Sigmoid colon (tissue), 4 donors: ENCODE measurements around the gene LRRC63.

Experiments used
- CTCF ChIP-seq, 4 experiments: fragments of 450-650 bp in 3 of 4; fragments of 200-600 bp in 1 of 4; IDR thresholded peaks; one replicate each; pipeline ENCODE4 v1.5.1; 2016 to 2019; ENCODE audit warnings: antibody characterized with exemption in 4 of 4, mild to moderate bottlenecking in 3 of 4, moderate library complexity in 2 of 4
- EP300 ChIP-seq, 4 donors: sonication (generic); formaldehyde crosslinking; IDR thresholded peaks; one replicate each; pipeline ENCODE4 v1.6.1; 2017; ENCODE audit warnings: antibody characterized with exemption in 4 of 4
- POLR2A ChIP-seq, 2 donors: fragments of 450-650 bp; IDR thresholded peaks; one replicate each; pipeline ENCODE4 v1.6.1; 2016; ENCODE audit warnings: antibody characterized with exemption in 2 of 2, mild to moderate bottlenecking in 2 of 2, moderate library complexity in 2 of 2
- POLR2AphosphoS5 ChIP-seq, 4 donors: sonication (generic); formaldehyde crosslinking; IDR thresholded peaks; one replicate each; pipeline ENCODE4 v1.6.1; 2017; ENCODE audit warnings: antibody characterized with exemption in 4 of 4

- no peak for TF ChIP-seq POLR2A (IDR thresholded peaks at IDR 0.05)
- TF ChIP-seq CTCF (IDR thresholded peaks at IDR 0.05): no peak
- TF ChIP-seq POLR2AphosphoS5 (IDR thresholded peaks at IDR 0.05): no peak
- TF ChIP-seq EP300 (IDR thresholded peaks at IDR 0.05): no peak
Observed at GRCh38 chr13:46295491-46296114, 83.9 kb downstream of the LRRC63 start.
